ENCODE data around the gene DAAM2.

DAAM2 gene

GRCh38 chr6:39769012-39769411 lies 23.2 kb upstream of the DAAM2 start:
- TF ChIP-seq CTCF (IDR thresholded peaks at IDR 0.05; ENCODE audit: insufficient read depth, low read length, poor library complexity, severe bottlenecking) = no peak
- no peaks in the 10 kb centered on the region; the same call in 1 of the 2 replicates for H3K27me3 ChIP-seq (replicated peaks; ENCODE audit: control insufficient read depth, insufficient read depth, low read length)
- H3K4me3 ChIP-seq (replicated peaks; ENCODE audit: low read depth, low read length) = no peak overlapping the region
- DNase-seq (ENCODE audit: extremely low read depth, insufficient read length) = no peak
- H3K36me3 ChIP-seq (ENCODE audit: control insufficient read depth, insufficient read depth, low read length) = no peaks in the 10 kb centered on the region

GRCh38 chr6:39770446-39770845 lies 21.7 kb upstream of the DAAM2 start:
- TF ChIP-seq CTCF (IDR thresholded peaks at IDR 0.05; ENCODE audit: insufficient read depth, low read length, poor library complexity, severe bottlenecking) = no peak
- no peak for DNase-seq (ENCODE audit: extremely low read depth, insufficient read length)

GRCh38 chr6:39772559-39773273 lies 19.5 kb upstream of the DAAM2 start:
- Histone ChIP-seq H3K36me3 (ENCODE audit: control insufficient read depth, insufficient read depth, low read length) (no peaks in the 10 kb centered on the region), H3K4me3 (replicated peaks; ENCODE audit: low read depth, low read length) (no peak overlapping the region), H3K27me3 (replicated peaks; ENCODE audit: control insufficient read depth, insufficient read depth, low read length) (no peaks in the 10 kb centered on the region; the same call in 1 of the 2 replicates)
- no peak for TF ChIP-seq CTCF (IDR thresholded peaks at IDR 0.05; ENCODE audit: insufficient read depth, low read length, poor library complexity, severe bottlenecking)
- DNase-seq (ENCODE audit: extremely low read depth, insufficient read length) = no peak

More at GRCh38 chr6:39770446-39770845, 21.7 kb upstream of the DAAM2 start:
- Histone ChIP-seq H3K27me3 (replicated peaks; ENCODE audit: control insufficient read depth, insufficient read depth, low read length) (no peaks in the 10 kb centered on the region; the same call in 1 of the 2 replicates), H3K36me3 (ENCODE audit: control insufficient read depth, insufficient read depth, low read length) (no peaks in the 10 kb centered on the region), H3K4me3 (replicated peaks; ENCODE audit: low read depth, low read length) (no peak overlapping the region)

GRCh38 chr6:39773782-39774181 lies 18.4 kb upstream of the DAAM2 start:
- H3K4me3 ChIP-seq (replicated peaks; ENCODE audit: low read depth, low read length) = no peak overlapping the region
- TF ChIP-seq CTCF (IDR thresholded peaks at IDR 0.05; ENCODE audit: insufficient read depth, low read length, poor library complexity, severe bottlenecking) = no peak
- H3K36me3 ChIP-seq (ENCODE audit: control insufficient read depth, insufficient read depth, low read length) = no peaks in the 10 kb centered on the region
- DNase-seq (ENCODE audit: extremely low read depth, insufficient read length) = no peak
- no peaks in the 10 kb centered on the region; the same call in 1 of the 2 replicates for H3K27me3 ChIP-seq (replicated peaks; ENCODE audit: control insufficient read depth, insufficient read depth, low read length)

- no peak overlapping the region for H3K4me3 ChIP-seq (replicated peaks; ENCODE audit: low read depth, low read length)
- no peak for TF ChIP-seq CTCF (IDR thresholded peaks at IDR 0.05; ENCODE audit: insufficient read depth, low read length, poor library complexity, severe bottlenecking)
- H3K27me3 ChIP-seq (replicated peaks; ENCODE audit: control insufficient read depth, insufficient read depth, low read length) = no peaks in the 10 kb centered on the region; the same call in 1 of the 2 replicates
- no peak for DNase-seq (ENCODE audit: extremely low read depth, insufficient read length)
- H3K36me3 ChIP-seq (ENCODE audit: control insufficient read depth, insufficient read depth, low read length) = no peaks in the 10 kb centered on the region
Measured at GRCh38 chr6:39776581-39776980, 15.6 kb upstream of the DAAM2 start.

Data from GM06990 (cell line).